HUES64 (cell line): ENCODE data around the gene SPIRE1. TPM values are rescaled to one million over a fixed set of nuclear protein-coding genes. Genes with fewer than 3 reads are reported as not detected.

Source experiments
- H3K27ac ChIP-seq: 2 replicates; pipeline ENCODE4 v1.7.0; 2013; ENCODE audit warnings: low read depth, low read length, inconsistent platforms
- H3K27me3 ChIP-seq: 2 replicates; pipeline ENCODE4 v1.6.1; 2013; ENCODE audit warnings: mild to moderate bottlenecking, low read length; ENCODE audit not compliant: insufficient read depth
- H3K36me3 ChIP-seq: 2 replicates; pipeline ENCODE4 v1.6.1; 2013; ENCODE audit warnings: mild to moderate bottlenecking, low read length; ENCODE audit not compliant: insufficient read depth
- H3K4me1 ChIP-seq: 2 replicates; pipeline ENCODE4 v1.6.1; 2013; ENCODE audit warnings: mild to moderate bottlenecking, low read length, moderate library complexity; ENCODE audit not compliant: insufficient read depth
- H3K4me3 ChIP-seq: 2 replicates; pipeline ENCODE4 v1.5.1; 2013; ENCODE audit warnings: mild to moderate bottlenecking, low read length, moderate library complexity
- H3K9ac ChIP-seq: 2 replicates; pipeline ENCODE4 v1.6.1; 2013; ENCODE audit warnings: mild to moderate bottlenecking, low read depth, low read length
- H3K9me3 ChIP-seq: 2 replicates; pipeline ENCODE4 v1.6.1; 2013; ENCODE audit warnings: low read depth, low read length; ENCODE audit not compliant: insufficient read depth
- WGBS: fragments of 150-250, 120-280 bp; methylation state at CpG from one replicate; pipeline ENCODE4 v1.1.7; 2013; ENCODE audit warnings: missing lambda C conversion rate; 5-methylcytosine and 5-hydroxymethylcytosine counted together
- polyA plus RNA-seq, 2 experiments: library from polyadenylated mRNA; stranded (reverse); fragments of 50-300 nt; gene quantifications; one replicate each; pipeline ENCODE4 v1.2.3, GENCODE V29; 2013

SPIRE1 gene
- polyA plus RNA-seq (2013, experiment 1 of 2), result 4.6 TPM
- polyA plus RNA-seq (2013, experiment 2 of 2), result 6.0 TPM

DNA sequence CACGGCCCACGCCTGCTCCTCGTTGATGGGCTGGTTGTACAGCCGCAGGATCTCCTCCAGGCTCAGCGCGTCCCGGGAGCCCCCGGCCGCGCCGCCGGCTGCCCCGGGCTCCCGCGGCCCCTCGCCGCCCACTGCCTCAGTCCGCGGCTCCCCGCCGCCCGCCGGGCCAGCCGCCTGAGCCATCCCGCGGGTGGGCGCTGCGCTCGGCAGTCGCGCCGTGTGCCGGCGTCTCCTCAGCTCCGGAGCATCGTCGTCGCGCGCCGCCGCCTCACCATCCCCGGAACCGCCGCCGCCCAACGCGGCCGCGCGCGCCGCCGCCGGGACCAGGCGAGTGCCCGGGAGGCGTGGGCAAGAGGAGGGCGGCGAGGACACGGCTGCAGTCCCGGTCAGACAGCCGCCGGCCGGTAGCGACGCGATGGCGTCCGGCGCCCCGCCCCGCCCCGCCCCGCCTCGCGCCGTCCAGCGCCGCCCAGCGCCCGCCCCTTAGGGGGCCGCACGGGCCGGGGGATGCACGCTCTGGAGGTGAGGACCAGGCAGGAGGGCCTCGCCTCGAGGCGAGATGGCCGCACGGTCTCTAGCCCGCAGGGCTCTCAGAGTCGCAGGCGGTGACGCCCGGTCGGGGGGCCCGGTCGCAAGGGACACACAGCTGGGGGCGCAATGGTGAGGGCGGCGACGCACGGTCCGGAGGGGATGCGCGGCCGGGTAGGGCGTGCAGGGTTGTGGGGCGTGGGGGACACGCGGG is at the start of gene SPIRE1:
Gene SPIRE1 (minus strand): TSS at position 424 of the 742 bp plus-strand sequence. CDS start 241 bp downstream, at position 183.
- WGBS, result under 1% methylated on average over 112 of the region's 112 CpGs
- H3K9me3 ChIP-seq, result no peaks in the 10 kb centered on the region
- H3K36me3 ChIP-seq, result no peaks in the 10 kb centered on the region
- H3K4me1 ChIP-seq, result peaks cover 9% of the 10 kb centered on the region
- peaks cover 32% of the 10 kb centered on the region for H3K27me3 ChIP-seq
- peak within 1 kb of the TSS; percentile 19 for H3K9ac ChIP-seq
- H3K4me3 ChIP-seq, result peak within 1 kb of the TSS; percentile 66
- no peak within 1 kb of the TSS for H3K27ac ChIP-seq

DNA sequence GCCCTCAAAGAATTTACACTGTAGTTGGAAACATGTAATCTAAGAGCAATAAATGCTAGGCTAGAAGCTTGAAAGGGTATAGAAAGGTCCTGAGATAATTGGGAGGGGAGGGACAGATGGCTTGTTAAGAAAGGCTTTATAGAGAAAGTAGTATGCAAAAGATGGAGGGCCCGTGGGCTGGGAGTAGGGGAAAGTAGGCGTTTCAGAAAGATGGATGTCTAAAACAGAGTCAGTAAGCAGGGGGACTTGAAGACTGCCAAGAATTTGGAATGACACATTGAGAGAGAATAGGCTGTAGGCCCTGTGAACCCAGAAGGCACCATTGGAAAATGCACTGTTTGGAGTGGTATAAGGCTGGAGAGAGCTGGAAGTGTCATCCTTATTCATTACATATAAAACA is 45.8 kb upstream of the SPIRE1 start:
- Histone ChIP-seq H3K27ac (no peak overlapping the region), H3K9me3 (no peaks in the 10 kb centered on the region), H3K4me1 (peaks cover 10% of the 10 kb centered on the region), H3K4me3 (peak overlapping the region; percentile 97), H3K27me3 (no peaks in the 10 kb centered on the region), H3K36me3 (peaks cover 52% of the 10 kb centered on the region), H3K9ac (peak overlapping the region; percentile 98)
- WGBS, result 9% methylated on average over 2 of the region's 2 CpGs

DNA sequence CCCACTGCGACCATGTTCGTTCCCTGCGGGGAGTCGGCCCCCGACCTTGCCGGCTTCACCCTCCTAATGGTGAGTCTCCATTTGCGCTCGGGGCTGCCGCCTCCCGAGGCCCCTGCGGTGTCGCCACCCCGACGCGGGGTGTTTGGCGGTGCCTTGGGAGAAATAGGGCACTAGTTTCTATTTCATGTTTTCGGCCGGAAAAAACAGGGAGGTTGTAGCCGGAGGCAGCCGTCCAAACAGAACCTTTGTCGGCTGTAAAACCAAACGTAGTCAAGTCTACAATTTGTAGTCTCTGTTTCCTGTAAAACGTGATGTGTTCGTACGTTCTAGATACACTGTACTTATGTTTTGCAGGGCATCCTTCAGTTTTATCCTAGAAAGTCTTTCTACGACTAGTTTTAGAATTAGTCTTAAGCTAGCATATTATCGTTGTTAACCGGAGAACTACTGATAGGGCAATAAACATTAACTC is 45.2 kb upstream of the SPIRE1 start:
- under 1% methylated on average over 28 of the region's 28 CpGs for WGBS
- Histone ChIP-seq H3K9me3 (no peaks in the 10 kb centered on the region), H3K27me3 (no peaks in the 10 kb centered on the region), H3K4me1 (peaks cover 10% of the 10 kb centered on the region), H3K27ac (peak overlapping the region; percentile 94), H3K4me3 (peak overlapping the region; percentile 97), H3K9ac (peak overlapping the region; percentile 98), H3K36me3 (peaks cover 53% of the 10 kb centered on the region)

DNA sequence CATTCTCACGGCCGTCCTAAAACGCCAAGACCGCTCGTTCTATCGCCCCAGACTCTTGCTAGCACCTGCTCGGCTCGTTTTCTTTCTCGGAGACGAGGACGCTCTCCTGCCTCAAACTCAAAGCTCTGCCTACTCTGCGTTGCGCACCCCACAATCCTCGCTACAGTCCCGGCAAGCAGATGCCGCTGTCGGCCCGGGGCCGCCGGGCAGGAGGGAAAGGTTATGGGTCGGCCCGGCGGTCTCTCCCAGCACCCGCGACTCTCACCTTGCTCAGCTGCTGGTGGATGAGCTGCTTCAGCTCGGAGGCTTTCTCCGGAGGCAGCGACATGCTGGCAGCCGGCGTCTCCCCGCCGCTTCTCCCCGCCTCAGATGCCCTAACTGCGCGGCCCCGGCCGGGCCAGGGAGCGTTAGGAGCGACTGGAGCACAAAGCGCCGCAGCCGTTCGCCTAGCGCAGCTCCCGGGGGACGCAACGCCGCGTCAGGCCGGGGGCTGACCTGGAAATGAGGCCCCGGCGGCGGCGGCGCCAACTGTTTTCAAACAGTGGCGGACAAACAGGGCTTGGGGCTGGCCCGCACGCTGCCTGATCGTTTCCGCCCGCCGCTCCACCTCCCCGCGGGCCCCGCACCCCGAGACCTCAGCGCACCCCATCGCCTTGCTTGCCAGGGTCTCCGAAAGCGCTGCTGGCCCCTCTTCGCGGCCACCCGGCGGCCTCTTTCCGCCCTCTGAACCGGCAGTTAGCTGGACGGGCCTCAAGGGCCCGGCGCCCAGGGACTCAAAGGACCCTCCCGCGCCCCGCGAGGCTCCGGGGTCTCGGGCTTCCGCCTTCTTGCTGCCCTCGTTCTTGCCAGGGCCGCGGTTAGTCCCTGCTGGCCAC is 44.6 kb upstream of the SPIRE1 start, which contains the start of the genes CEP76 and PSMG2:
Gene CEP76 (minus strand): TSS at position 503 of the 875 bp plus-strand sequence. CDS start 175 bp downstream, at position 328.
Gene PSMG2 (plus strand): TSS at position 822 of the 875 bp plus-strand sequence. CDS start 66 bp downstream, outside the sequence.
- peaks cover 52% of the 10 kb centered on the region for H3K36me3 ChIP-seq
- no peaks in the 10 kb centered on the region for H3K27me3 ChIP-seq
- peak within 1 kb of the TSS; percentile 98 for H3K9ac ChIP-seq
- peak within 1 kb of the TSS; percentile 94 for H3K27ac ChIP-seq
- WGBS, result under 1% methylated on average over 89 of the region's 89 CpGs
- no peaks in the 10 kb centered on the region for H3K9me3 ChIP-seq
- peak within 1 kb of the TSS; percentile 97 for H3K4me3 ChIP-seq
- H3K4me1 ChIP-seq, result peaks cover 10% of the 10 kb centered on the region

DNA sequence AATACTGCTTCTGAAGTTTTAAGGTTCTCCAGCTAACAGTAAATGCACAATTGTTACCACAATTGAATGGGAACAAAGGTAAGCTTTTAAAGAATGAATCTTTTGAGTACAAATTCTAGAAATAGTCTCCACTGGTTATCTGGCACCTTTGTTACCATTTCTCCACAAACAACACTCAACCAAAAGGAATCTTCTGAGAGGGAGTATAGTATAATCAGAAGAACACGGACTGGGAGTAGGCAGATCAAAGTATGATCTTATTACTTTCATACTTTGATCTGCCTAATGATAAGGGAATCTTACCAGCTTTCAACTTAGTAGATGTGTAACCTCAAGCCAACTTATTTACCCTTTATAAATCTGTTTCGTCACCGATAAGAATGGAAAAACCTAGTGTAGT is 43.3 kb upstream of the SPIRE1 start:
- H3K36me3 ChIP-seq, result peaks cover 53% of the 10 kb centered on the region
- peak overlapping the region; percentile 97 for H3K4me3 ChIP-seq
- no peaks in the 10 kb centered on the region for H3K27me3 ChIP-seq
- H3K9ac ChIP-seq, result peak overlapping the region; percentile 98; the same call in 1 of the 2 replicates
- WGBS, result 95% methylated on average over 2 of the region's 3 CpGs
- H3K4me1 ChIP-seq, result peaks cover 10% of the 10 kb centered on the region
- no peak overlapping the region for H3K27ac ChIP-seq
- H3K9me3 ChIP-seq, result no peaks in the 10 kb centered on the region

DNA sequence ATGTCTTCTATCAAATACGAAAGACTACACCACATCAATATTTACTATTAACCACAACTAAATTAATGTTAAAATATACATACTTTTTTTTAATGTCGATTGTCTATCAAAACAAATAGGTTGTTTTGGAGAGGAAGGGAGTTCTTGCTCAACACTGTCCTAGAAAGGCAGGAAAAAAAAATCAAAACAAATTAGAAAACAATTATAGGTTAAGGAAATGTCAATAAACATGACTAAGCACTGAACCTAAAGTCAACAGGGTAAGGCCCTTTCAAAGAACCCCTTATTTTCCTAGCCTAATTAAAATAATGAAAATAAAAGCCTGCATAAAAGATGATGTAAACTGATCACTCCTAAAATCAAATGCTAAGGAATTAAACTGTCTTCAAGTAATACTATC is 41.8 kb upstream of the SPIRE1 start:
- no peaks in the 10 kb centered on the region for H3K9me3 ChIP-seq
- peaks cover 60% of the 10 kb centered on the region for H3K36me3 ChIP-seq
- no peak overlapping the region for H3K4me3 ChIP-seq
- no peaks in the 10 kb centered on the region for H3K27me3 ChIP-seq
- no peak overlapping the region for H3K27ac ChIP-seq
- no CpG with 5 or more reads among the region's 2 CpGs for whole genome bisulfite sequencing
- H3K9ac ChIP-seq, result no peak overlapping the region
- peaks cover 10% of the 10 kb centered on the region for H3K4me1 ChIP-seq

DNA sequence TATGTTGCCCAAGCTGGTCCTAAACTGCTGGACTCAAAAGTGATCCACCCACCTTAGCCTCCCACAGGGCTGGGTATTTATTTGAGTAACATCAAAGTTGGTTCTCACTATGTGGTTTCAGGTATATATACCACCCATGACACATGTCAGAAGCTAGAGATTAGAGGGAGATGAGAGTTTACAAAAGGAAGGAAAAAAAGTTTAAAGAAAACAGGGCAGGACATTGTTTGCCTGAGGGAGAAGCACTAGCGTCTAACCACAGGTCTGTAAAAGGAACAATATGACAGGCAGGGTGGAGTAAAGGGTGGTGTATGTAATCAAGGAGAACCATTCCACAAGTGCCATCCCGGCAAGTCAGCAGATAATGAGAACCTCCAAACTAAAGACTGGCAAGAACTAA is 36.1 kb upstream of the SPIRE1 start:
- Histone ChIP-seq H3K36me3 (peaks cover 71% of the 10 kb centered on the region), H3K27ac (no peak overlapping the region), H3K9me3 (no peaks in the 10 kb centered on the region), H3K9ac (no peak overlapping the region), H3K4me1 (no peaks in the 10 kb centered on the region), H3K27me3 (no peaks in the 10 kb centered on the region), H3K4me3 (no peak overlapping the region)
- WGBS, result 98% methylated on average over 2 of the region's 2 CpGs

DNA sequence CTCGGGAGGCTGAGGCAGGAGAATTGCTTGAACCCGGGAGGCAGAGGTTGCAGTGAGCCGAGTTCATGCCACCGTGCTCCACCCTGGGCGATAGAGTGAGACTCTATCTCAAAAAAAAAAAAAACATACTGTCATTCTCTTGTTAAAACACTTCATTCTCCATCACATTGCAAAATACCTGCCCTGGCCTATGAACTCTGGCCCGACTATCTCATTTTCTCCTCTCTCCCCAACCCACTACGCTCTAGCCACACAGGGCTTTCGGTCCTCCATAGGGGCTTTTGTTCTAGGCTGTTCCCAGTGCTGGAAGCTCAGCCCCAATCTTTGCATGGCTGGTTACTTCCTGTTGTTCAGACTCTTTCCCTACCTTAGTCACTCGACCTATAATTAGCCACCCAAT is 34.3 kb upstream of the SPIRE1 start:
- H3K9ac ChIP-seq, result no peak overlapping the region
- 95% methylated on average over 9 of the region's 9 CpGs for WGBS
- H3K27me3 ChIP-seq, result no peaks in the 10 kb centered on the region
- no peak overlapping the region for H3K4me3 ChIP-seq
- no peaks in the 10 kb centered on the region for H3K4me1 ChIP-seq
- H3K36me3 ChIP-seq, result peaks cover 54% of the 10 kb centered on the region
- H3K27ac ChIP-seq, result no peak overlapping the region
- H3K9me3 ChIP-seq, result no peaks in the 10 kb centered on the region

DNA sequence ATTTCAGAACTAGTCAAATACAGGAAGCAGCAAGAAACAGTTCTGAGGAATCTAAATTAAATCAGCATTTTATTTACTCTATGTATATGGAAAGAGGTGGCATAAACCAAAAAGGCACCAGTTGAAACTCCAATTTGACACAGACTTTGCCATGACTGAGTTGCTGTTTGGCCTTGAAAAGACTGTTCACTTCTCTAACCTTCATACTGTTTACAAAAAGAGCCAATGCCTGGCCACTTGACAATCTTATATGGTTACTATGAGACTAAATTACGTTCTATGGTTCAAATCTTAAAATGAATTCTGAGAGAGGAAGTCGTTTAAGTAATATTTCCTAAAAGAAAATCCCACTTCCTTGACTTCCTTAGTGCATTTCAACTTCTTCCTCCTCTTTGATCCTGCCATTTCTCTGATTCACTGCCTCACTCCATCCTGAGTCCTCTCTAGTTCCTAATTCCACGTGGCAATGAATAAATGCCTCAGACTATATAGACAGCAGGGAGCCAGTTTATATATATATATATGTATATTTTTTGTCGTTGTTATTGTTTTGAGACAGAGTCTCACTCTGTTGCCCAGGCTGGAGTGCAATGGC is 31.4 kb upstream of the SPIRE1 start:
- Histone ChIP-seq H3K36me3 (peaks cover 53% of the 10 kb centered on the region), H3K9ac (no peak overlapping the region), H3K4me1 (no peaks in the 10 kb centered on the region), H3K27me3 (no peaks in the 10 kb centered on the region), H3K9me3 (no peaks in the 10 kb centered on the region), H3K27ac (no peak overlapping the region), H3K4me3 (no peak overlapping the region)
- 100% methylated on average over 3 of the region's 4 CpGs for WGBS

DNA sequence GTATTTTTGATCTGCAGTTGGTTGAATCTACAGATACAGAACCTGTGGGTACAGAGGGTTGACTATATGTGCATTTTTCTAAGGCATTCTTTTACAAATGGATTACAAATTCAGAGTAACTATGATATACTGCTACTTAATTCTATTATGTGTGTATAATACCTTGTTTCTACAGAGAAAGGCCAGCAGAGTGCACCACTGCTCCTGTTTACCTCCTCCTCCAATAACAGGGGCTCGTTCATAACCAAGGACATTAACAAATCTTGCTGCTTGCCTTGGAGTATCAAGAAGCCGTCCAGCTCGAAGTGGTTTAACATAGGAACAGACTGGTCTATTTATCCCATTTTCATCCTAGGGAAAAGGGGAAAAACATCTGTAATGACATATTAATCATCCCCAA is 28.2 kb upstream of the SPIRE1 start:
- no peaks in the 10 kb centered on the region for H3K27me3 ChIP-seq
- no peak overlapping the region for H3K4me3 ChIP-seq
- H3K9ac ChIP-seq, result no peak overlapping the region
- H3K9me3 ChIP-seq, result no peaks in the 10 kb centered on the region
- H3K36me3 ChIP-seq, result peaks cover 54% of the 10 kb centered on the region
- no peaks in the 10 kb centered on the region for H3K4me1 ChIP-seq
- H3K27ac ChIP-seq, result no peak overlapping the region
- WGBS, result 94% methylated on average over 3 of the region's 3 CpGs
